ENCODE data around the gene MAPK8IP3. TPM values are rescaled to one million over a fixed set of nuclear protein-coding genes. Genes with fewer than 3 reads are reported as not detected.
A peak's percentile ranks its signal among the peaks of the same experiment; 100 is the strongest.

Gene MAPK8IP3
- total RNA-seq, 1 donor from 2014 or later = 147 TPM

GRCh38 chr16:1791943-1792812 is 86.2 kb downstream of the MAPK8IP3 start:
- DNase-seq (ENCODE audit: low spot score) = peak; percentile 7
- no peak overlapping the region for H3K27ac Mint-ChIP-seq (ENCODE audit: unreplicated experiment)
- peaks cover 7% of the 10 kb centered on the region for H3K36me3 Mint-ChIP-seq (ENCODE audit: low read depth, unreplicated experiment)
- no peak overlapping the region for H3K4me3 Mint-ChIP-seq (ENCODE audit: unreplicated experiment)
- no peaks in the 10 kb centered on the region for H3K9me3 Mint-ChIP-seq (ENCODE audit: unreplicated experiment)
- no peaks in the 10 kb centered on the region for H3K27me3 Mint-ChIP-seq (ENCODE audit: unreplicated experiment)
- no peaks in the 10 kb centered on the region for H3K4me1 Mint-ChIP-seq (ENCODE audit: unreplicated experiment)
- TF ChIP-seq CTCF (IDR thresholded peaks at IDR 0.05; ENCODE audit: unreplicated experiment) = no peak

GRCh38 chr16:1792836-1793577 is 87.0 kb downstream of the MAPK8IP3 start:
- peaks cover 8% of the 10 kb centered on the region for H3K36me3 Mint-ChIP-seq (ENCODE audit: low read depth, unreplicated experiment)
- TF ChIP-seq CTCF (IDR thresholded peaks at IDR 0.05; ENCODE audit: unreplicated experiment) = no peak
- H3K4me1 Mint-ChIP-seq (ENCODE audit: unreplicated experiment) = no peaks in the 10 kb centered on the region
- H3K9me3 Mint-ChIP-seq (ENCODE audit: unreplicated experiment) = no peaks in the 10 kb centered on the region
- H3K4me3 Mint-ChIP-seq (ENCODE audit: unreplicated experiment) = no peak overlapping the region
- DNase-seq (ENCODE audit: low spot score) = no peak
- H3K27ac Mint-ChIP-seq (ENCODE audit: unreplicated experiment) = no peak overlapping the region
- no peaks in the 10 kb centered on the region for H3K27me3 Mint-ChIP-seq (ENCODE audit: unreplicated experiment)

- Mint-ChIP-seq H3K4me1 (ENCODE audit: unreplicated experiment) (no peaks in the 10 kb centered on the region), H3K4me3 (ENCODE audit: unreplicated experiment) (no peak within 1 kb of the TSS), H3K27me3 (ENCODE audit: unreplicated experiment) (no peaks in the 10 kb centered on the region), H3K27ac (ENCODE audit: unreplicated experiment) (no peak within 1 kb of the TSS), H3K9me3 (ENCODE audit: unreplicated experiment) (no peaks in the 10 kb centered on the region), H3K36me3 (ENCODE audit: low read depth, unreplicated experiment) (peaks cover 8% of the 10 kb centered on the region)
- DNase-seq (ENCODE audit: low spot score) = no peak
- TF ChIP-seq CTCF (IDR thresholded peaks at IDR 0.05; ENCODE audit: unreplicated experiment) = no peak
These were observed 87.7 kb downstream of the MAPK8IP3 start, which contains the start of gene IGFALS for GRCh38 chr16:1793578-1794220. Gene IGFALS (minus strand): TSS chr16:1793705. CDS start chr16:1793652, 53 bp downstream.

GRCh38 chr16:1794221-1794871 is 88.4 kb downstream of the MAPK8IP3 start:
- Mint-ChIP-seq H3K36me3 (ENCODE audit: low read depth, unreplicated experiment) (peaks cover 10% of the 10 kb centered on the region), H3K27me3 (ENCODE audit: unreplicated experiment) (no peaks in the 10 kb centered on the region), H3K4me3 (ENCODE audit: unreplicated experiment) (no peak overlapping the region), H3K9me3 (ENCODE audit: unreplicated experiment) (peaks cover 1% of the 10 kb centered on the region), H3K27ac (ENCODE audit: unreplicated experiment) (no peak overlapping the region), H3K4me1 (ENCODE audit: unreplicated experiment) (no peaks in the 10 kb centered on the region)
- TF ChIP-seq CTCF (IDR thresholded peaks at IDR 0.05; ENCODE audit: unreplicated experiment) = no peak
- no peak for DNase-seq (ENCODE audit: low spot score)

All from endothelial cell (in vitro differentiated cells).